ENCODE results near the gene CHD1.

Gene CHD1

DNA sequence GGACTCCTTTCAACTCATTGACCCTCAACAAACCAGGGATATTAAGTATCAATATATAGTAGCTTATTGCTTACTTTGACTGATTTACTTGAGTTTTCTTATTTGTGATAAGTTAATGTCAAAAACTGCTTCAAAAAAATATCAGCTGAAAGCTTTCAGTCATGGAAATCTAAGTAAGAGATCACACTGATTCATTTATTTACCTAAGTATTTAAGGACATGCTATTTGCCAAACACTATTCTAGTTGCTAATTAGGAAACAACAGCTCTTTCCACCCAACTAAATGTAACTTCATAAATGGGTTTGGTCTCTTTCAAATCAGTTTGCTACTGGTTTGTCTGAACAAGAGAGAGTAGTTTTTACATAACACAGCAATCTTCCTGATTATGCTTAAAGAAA, 48.2 kb downstream of the CHD1 start:
- Histone ChIP-seq H3K27ac (ENCODE audit: low read length) (no peak overlapping the region), H3K36me3 (ENCODE audit: control insufficient read depth in 1 of 2, insufficient read depth in 2 of 2, low read length in 2 of 2) (peaks cover 52 to 69% of the 10 kb centered on the region in 2 donors), H3K9me3 (ENCODE audit: control insufficient read depth in 1 of 2, low read length in 2 of 2) (no peaks in the 10 kb centered on the region), H3K4me3 (ENCODE audit: low read depth in 1 of 2, low read length in 2 of 2) (no peak overlapping the region), H3K27me3 (ENCODE audit: low read depth, low read length) (no peaks in the 10 kb centered on the region), H3K4me1 (ENCODE audit: control insufficient read depth in 1 of 2, insufficient read depth in 2 of 2, low read length in 2 of 2) (no peaks in the 10 kb centered on the region)

DNA sequence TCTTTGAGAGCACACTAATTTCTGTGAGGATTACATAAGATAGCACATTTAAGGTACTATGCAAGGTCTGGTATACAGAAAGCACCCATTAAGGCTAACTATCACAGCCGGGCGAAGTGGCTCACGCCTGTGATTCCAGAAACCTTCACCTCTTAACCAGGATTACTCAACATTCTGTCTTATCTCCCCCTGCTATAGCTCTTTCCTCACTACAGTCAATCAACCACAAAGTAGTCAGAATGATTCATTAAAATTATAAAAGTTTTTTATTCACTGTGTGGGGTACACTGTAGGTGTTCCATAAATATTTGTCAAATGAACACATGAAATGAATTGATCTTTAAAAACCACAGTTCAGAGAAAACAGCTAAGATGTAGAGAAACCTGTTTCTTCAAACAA, 48.7 kb downstream of the CHD1 start:
- H3K27me3 ChIP-seq (ENCODE audit: low read depth, low read length) = no peaks in the 10 kb centered on the region
- peaks cover 50 to 68% of the 10 kb centered on the region in 2 donors for H3K36me3 ChIP-seq (ENCODE audit: control insufficient read depth in 1 of 2, insufficient read depth in 2 of 2, low read length in 2 of 2)
- H3K27ac ChIP-seq (ENCODE audit: low read length) = no peak overlapping the region
- no peak overlapping the region for H3K4me3 ChIP-seq (ENCODE audit: low read depth in 1 of 2, low read length in 2 of 2)
- no peaks in the 10 kb centered on the region for H3K9me3 ChIP-seq (ENCODE audit: control insufficient read depth in 1 of 2, low read length in 2 of 2)
- H3K4me1 ChIP-seq (ENCODE audit: control insufficient read depth in 1 of 2, insufficient read depth in 2 of 2, low read length in 2 of 2) = no peaks in the 10 kb centered on the region

DNA sequence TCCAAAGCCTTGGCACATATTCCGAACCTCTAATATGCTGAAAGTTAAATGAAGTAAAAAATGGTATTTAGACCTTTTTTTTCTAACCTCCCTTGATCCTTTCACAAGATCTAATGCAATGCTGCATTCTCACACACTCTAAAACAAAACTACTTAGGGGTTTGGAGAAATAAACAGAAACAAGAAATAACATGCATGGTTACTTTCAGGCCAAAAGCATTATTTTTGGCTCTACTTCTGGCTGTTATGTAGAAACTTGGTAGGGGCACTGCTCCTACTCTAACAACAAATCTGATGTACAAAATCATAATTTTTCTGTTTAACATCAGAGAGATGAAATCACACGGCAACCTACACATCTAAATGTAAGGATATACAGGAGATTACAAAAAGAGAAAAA, 51.2 kb downstream of the CHD1 start:
- no peak overlapping the region for H3K27ac ChIP-seq (ENCODE audit: low read length)
- H3K4me1 ChIP-seq (ENCODE audit: control insufficient read depth in 1 of 2, insufficient read depth in 2 of 2, low read length in 2 of 2) = no peaks in the 10 kb centered on the region
- no peaks in the 10 kb centered on the region for H3K9me3 ChIP-seq (ENCODE audit: control insufficient read depth in 1 of 2, low read length in 2 of 2)
- H3K36me3 ChIP-seq (ENCODE audit: control insufficient read depth in 1 of 2, insufficient read depth in 2 of 2, low read length in 2 of 2) = peaks cover 51 to 74% of the 10 kb centered on the region in 2 donors
- no peak overlapping the region for H3K4me3 ChIP-seq (ENCODE audit: low read depth in 1 of 2, low read length in 2 of 2)
- H3K27me3 ChIP-seq (ENCODE audit: low read depth, low read length) = no peaks in the 10 kb centered on the region

DNA sequence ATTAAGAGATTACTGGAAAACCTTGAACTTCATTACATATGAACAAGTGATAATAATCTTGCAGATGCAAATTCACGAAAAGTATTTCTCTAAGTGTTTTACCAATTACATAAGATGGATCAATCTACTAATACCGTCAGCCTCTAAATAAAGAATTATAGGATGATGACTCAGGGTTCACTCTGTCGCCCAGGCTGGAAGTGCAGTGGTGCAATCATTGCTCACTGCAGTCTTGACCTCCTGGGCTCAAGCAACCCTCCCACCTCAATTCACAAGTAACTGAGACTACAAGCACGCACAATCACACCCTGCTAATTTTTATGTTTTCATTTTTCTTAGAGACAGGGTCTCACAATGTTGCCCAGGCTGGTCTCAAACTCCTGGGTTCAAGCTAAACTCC, 56.1 kb downstream of the CHD1 start:
- no peak overlapping the region for H3K27ac ChIP-seq (ENCODE audit: low read length)
- H3K36me3 ChIP-seq (ENCODE audit: control insufficient read depth in 1 of 2, insufficient read depth in 2 of 2, low read length in 2 of 2) = peaks cover 35 to 60% of the 10 kb centered on the region in 2 donors
- H3K4me1 ChIP-seq (ENCODE audit: control insufficient read depth in 1 of 2, insufficient read depth in 2 of 2, low read length in 2 of 2) = peaks cover 0 to 8% of the 10 kb centered on the region in 2 donors
- H3K9me3 ChIP-seq (ENCODE audit: control insufficient read depth in 1 of 2, low read length in 2 of 2) = no peaks in the 10 kb centered on the region
- no peaks in the 10 kb centered on the region for H3K27me3 ChIP-seq (ENCODE audit: low read depth, low read length)
- H3K4me3 ChIP-seq (ENCODE audit: low read depth in 1 of 2, low read length in 2 of 2) = no peak overlapping the region

DNA sequence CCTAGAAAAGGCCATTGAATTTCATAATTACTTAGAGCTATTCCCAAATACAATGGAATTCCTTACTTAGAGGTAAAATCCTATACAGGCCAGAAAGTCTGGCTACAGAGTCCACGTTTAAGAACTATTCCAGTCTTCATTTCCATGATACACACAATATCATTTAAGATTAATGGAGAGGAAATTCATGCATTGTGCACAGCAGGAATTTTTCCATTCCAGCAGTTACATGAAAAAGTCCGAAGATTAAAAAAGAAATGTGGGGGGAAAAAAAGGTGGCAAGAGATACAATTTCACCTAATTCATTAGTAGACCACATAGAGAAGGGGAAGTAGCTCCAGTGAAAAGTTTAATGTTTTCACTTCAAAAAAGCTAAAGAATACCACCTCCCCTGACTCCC, 63.1 kb downstream of the CHD1 start:
- no peak overlapping the region for H3K4me3 ChIP-seq (ENCODE audit: low read depth in 1 of 2, low read length in 2 of 2)
- no peaks in the 10 kb centered on the region for H3K9me3 ChIP-seq (ENCODE audit: control insufficient read depth in 1 of 2, low read length in 2 of 2)
- no peak overlapping the region for H3K27ac ChIP-seq (ENCODE audit: low read length)
- peaks cover 0 to 8% of the 10 kb centered on the region in 2 donors for H3K4me1 ChIP-seq (ENCODE audit: control insufficient read depth in 1 of 2, insufficient read depth in 2 of 2, low read length in 2 of 2)
- H3K36me3 ChIP-seq (ENCODE audit: control insufficient read depth in 1 of 2, insufficient read depth in 2 of 2, low read length in 2 of 2) = peaks cover 25 to 51% of the 10 kb centered on the region in 2 donors
- no peaks in the 10 kb centered on the region for H3K27me3 ChIP-seq (ENCODE audit: low read depth, low read length)

DNA sequence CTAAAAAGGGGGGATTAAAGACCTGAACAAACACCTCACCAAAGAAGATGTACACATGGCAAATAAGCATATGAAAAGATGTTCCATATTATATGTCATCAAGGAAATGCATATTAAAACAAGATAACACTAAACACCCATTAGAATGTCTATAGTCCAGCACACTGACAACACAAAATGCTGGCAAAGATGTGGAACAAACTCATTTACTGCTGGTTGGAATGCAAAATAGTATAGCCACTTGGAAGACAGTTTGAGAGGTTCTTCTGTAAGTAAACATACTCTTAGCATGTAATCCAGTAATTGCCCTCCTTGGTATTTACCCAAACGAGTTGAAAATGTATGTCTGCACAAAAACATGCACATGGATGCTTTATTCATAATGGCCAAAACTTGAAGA, 81.8 kb downstream of the CHD1 start:
- no peak overlapping the region for H3K27ac ChIP-seq (ENCODE audit: low read length)
- no peaks in the 10 kb centered on the region for H3K27me3 ChIP-seq (ENCODE audit: low read depth, low read length)
- H3K36me3 ChIP-seq (ENCODE audit: control insufficient read depth in 1 of 2, insufficient read depth in 2 of 2, low read length in 2 of 2) = no peaks in the 10 kb centered on the region
- H3K4me3 ChIP-seq (ENCODE audit: low read depth in 1 of 2, low read length in 2 of 2) = no peak overlapping the region
- no peaks in the 10 kb centered on the region for H3K4me1 ChIP-seq (ENCODE audit: control insufficient read depth in 1 of 2, insufficient read depth in 2 of 2, low read length in 2 of 2)
- H3K9me3 ChIP-seq (ENCODE audit: control insufficient read depth in 1 of 2, low read length in 2 of 2) = peaks cover 0 to 5% of the 10 kb centered on the region in 2 donors

DNA sequence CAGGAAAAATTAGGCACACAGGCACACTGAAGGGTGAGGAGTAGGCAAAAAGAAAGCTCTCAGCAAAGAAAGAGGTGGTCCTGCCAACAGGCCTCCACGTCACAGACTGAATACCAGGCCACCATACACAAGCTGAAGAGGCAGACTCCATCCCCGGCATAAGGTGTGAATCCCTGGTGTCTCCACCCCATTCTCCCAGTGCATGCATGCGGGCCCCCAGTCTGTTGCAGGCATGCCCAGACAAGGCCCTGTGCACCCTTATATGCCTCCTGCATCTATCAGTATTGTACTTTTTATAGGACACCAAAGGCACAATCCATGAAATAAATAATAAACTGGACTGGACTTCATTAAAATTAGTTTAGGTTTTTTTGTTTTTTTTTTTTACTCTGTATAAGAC, 82.3 kb downstream of the CHD1 start:
- no peaks in the 10 kb centered on the region for H3K27me3 ChIP-seq (ENCODE audit: low read depth, low read length)
- no peaks in the 10 kb centered on the region for H3K4me1 ChIP-seq (ENCODE audit: control insufficient read depth in 1 of 2, insufficient read depth in 2 of 2, low read length in 2 of 2)
- H3K36me3 ChIP-seq (ENCODE audit: control insufficient read depth in 1 of 2, insufficient read depth in 2 of 2, low read length in 2 of 2) = no peaks in the 10 kb centered on the region
- H3K27ac ChIP-seq (ENCODE audit: low read length) = no peak overlapping the region
- H3K9me3 ChIP-seq (ENCODE audit: control insufficient read depth in 1 of 2, low read length in 2 of 2) = peaks cover 0 to 5% of the 10 kb centered on the region in 2 donors
- H3K4me3 ChIP-seq (ENCODE audit: low read depth in 1 of 2, low read length in 2 of 2) = no peak overlapping the region

DNA sequence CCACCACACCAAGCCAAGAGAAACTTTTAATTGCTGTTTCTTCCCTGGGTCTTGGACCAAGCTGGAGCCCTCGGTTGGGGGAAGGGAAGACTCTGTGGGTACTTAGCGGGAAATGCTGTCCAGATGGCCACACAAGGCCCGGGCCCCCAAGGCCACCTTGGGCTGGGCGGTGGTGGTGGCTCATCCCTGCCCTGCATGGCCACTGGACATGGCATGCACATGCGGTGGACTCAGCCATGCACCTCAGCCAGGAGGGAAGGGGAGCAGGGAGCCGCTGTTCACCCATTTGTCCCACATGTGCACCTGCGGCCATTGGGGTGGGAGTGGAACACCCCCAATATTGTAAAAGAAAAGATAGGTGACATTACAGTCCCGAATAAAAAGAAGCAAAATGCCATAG, 82.9 kb downstream of the CHD1 start:
- no peaks in the 10 kb centered on the region for H3K36me3 ChIP-seq (ENCODE audit: control insufficient read depth in 1 of 2, insufficient read depth in 2 of 2, low read length in 2 of 2)
- H3K27ac ChIP-seq (ENCODE audit: low read length) = no peak overlapping the region
- no peak overlapping the region for H3K4me3 ChIP-seq (ENCODE audit: low read depth in 1 of 2, low read length in 2 of 2)
- no peaks in the 10 kb centered on the region for H3K4me1 ChIP-seq (ENCODE audit: control insufficient read depth in 1 of 2, insufficient read depth in 2 of 2, low read length in 2 of 2)
- peaks cover 0 to 5% of the 10 kb centered on the region in 2 donors for H3K9me3 ChIP-seq (ENCODE audit: control insufficient read depth in 1 of 2, low read length in 2 of 2)
- H3K27me3 ChIP-seq (ENCODE audit: low read depth, low read length) = no peaks in the 10 kb centered on the region

DNA sequence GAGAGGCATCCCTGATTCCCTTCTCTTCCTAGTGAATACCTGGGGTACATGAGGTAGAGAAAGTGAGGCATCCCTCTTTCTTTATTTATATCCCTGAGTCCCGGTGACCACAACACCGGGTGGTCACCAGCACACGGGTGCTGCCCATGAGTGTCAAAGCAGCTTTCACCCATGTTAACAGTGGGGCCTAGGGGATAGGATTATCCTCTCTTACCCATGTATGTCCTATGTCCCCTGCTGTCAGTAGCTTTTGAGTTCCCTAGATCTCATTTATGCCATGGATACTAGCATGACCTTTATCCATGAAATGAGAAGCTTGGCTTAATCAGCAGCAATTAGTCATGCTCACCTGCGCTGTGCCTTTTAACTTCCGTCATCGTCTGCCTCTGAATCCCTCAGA, 83.9 kb downstream of the CHD1 start:
- no peak overlapping the region for H3K27ac ChIP-seq (ENCODE audit: low read length)
- H3K4me3 ChIP-seq (ENCODE audit: low read depth in 1 of 2, low read length in 2 of 2) = no peak overlapping the region
- no peaks in the 10 kb centered on the region for H3K4me1 ChIP-seq (ENCODE audit: control insufficient read depth in 1 of 2, insufficient read depth in 2 of 2, low read length in 2 of 2)
- H3K27me3 ChIP-seq (ENCODE audit: low read depth, low read length) = no peaks in the 10 kb centered on the region
- H3K36me3 ChIP-seq (ENCODE audit: control insufficient read depth in 1 of 2, insufficient read depth in 2 of 2, low read length in 2 of 2) = no peaks in the 10 kb centered on the region
- H3K9me3 ChIP-seq (ENCODE audit: control insufficient read depth in 1 of 2, low read length in 2 of 2) = peaks cover 0 to 5% of the 10 kb centered on the region in 2 donors

DNA sequence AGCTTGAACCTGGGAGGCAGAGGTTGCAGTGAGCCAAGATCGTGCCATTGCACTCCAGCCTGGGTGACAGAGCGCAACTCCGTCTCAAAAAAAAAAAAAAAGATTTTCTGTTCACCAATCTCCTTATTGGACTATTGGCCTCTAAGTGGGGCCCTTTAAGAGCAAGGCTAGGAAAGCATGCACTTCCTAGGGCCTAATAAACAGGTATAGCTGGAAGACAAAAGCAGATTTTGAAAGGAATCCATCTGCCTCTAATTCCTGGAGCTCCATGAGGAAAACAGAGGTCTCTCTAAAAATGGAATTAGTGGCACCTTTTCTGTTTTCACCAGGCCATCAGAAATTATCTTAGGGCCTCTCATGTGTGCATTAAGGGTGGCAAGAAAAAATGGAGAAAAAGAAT, 85.3 kb downstream of the CHD1 start:
- peaks cover 0 to 5% of the 10 kb centered on the region in 2 donors for H3K9me3 ChIP-seq (ENCODE audit: control insufficient read depth in 1 of 2, low read length in 2 of 2)
- no peaks in the 10 kb centered on the region for H3K36me3 ChIP-seq (ENCODE audit: control insufficient read depth in 1 of 2, insufficient read depth in 2 of 2, low read length in 2 of 2)
- no peak overlapping the region for H3K27ac ChIP-seq (ENCODE audit: low read length)
- no peaks in the 10 kb centered on the region for H3K4me1 ChIP-seq (ENCODE audit: control insufficient read depth in 1 of 2, insufficient read depth in 2 of 2, low read length in 2 of 2)
- no peaks in the 10 kb centered on the region for H3K27me3 ChIP-seq (ENCODE audit: low read depth, low read length)
- no peak overlapping the region for H3K4me3 ChIP-seq (ENCODE audit: low read depth in 1 of 2, low read length in 2 of 2)

DNA sequence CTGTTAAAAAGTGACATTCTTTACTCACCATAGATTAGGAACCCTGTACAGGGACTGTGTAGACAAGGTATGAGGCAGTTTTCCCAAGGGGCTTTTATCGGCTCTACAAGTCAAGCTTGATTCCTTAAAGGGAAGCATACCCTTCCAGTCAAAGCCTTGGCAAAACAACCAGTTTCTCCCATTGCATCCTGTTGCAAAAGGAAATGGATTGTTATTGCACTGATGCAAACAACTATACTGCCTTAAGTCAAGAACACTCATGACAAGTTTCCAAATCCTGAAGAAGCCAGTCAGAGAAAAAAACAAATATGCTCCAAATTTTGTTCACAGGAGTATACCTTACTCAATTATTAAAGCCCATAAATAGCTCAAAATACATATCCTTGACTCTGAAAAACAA, 87.9 kb downstream of the CHD1 start:
- Histone ChIP-seq H3K4me1 (ENCODE audit: control insufficient read depth in 1 of 2, insufficient read depth in 2 of 2, low read length in 2 of 2) (no peaks in the 10 kb centered on the region), H3K36me3 (ENCODE audit: control insufficient read depth in 1 of 2, insufficient read depth in 2 of 2, low read length in 2 of 2) (no peaks in the 10 kb centered on the region), H3K9me3 (ENCODE audit: control insufficient read depth in 1 of 2, low read length in 2 of 2) (peaks cover 0 to 5% of the 10 kb centered on the region in 2 donors), H3K27me3 (ENCODE audit: low read depth, low read length) (no peaks in the 10 kb centered on the region), H3K27ac (ENCODE audit: low read length) (no peak overlapping the region), H3K4me3 (ENCODE audit: low read depth in 1 of 2, low read length in 2 of 2) (no peak overlapping the region)

DNA sequence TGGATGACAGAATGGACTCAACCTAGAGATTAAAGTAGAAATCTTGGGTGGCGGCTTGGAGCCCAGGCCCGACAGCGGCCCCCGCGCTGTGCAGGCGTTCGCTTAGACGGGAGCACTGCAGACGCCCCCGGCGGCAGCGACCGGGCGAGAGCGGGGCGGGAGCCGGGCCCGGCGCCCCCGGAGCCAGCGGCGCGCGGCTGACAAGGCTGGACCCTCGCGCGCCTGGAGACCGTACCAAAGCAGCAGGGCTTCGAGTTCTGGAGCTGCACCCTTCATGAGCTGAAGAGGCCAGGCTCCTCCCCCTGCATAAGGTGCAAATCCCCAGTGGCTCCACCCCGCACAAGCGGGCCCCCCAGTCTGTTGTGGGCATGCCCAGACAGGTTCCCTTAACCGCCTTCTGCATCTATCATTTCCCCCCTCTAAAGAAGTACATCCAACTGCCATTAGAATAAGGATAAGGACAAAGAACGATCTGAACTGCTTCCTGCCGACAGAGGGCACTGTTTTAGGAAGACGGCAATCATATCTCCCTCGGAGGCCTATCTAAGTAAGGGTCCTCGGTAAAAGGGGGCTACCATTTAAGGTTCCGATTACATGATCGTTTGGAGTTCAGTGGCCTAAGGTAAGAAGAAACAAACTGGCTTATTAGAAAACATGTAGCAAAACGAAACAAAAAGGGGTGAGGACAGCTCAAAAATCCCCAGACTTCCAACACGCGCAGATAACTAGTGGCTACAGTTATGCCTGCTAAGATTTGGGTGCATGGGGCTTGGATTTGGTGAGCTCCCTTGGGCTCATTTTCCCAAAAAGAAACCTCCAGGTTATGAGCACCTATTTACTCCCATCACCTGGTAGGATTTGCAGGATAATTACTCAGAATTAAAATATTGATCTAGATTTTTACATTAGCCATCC, 89.1 kb downstream of the CHD1 start:
- Histone ChIP-seq H3K9me3 (ENCODE audit: control insufficient read depth in 1 of 2, low read length in 2 of 2) (peaks cover 0 to 4% of the 10 kb centered on the region in 2 donors), H3K4me3 (ENCODE audit: low read depth in 1 of 2, low read length in 2 of 2) (peak overlapping the region in 1 of 2 donors; percentile 43)

More for the DNA sequence above, 89.1 kb downstream of the CHD1 start:
- no peak overlapping the region for H3K27ac ChIP-seq (ENCODE audit: low read length)
- H3K27me3 ChIP-seq (ENCODE audit: low read depth, low read length) = no peaks in the 10 kb centered on the region
- H3K4me1 ChIP-seq (ENCODE audit: control insufficient read depth in 1 of 2, insufficient read depth in 2 of 2, low read length in 2 of 2) = no peaks in the 10 kb centered on the region
- H3K36me3 ChIP-seq (ENCODE audit: control insufficient read depth in 1 of 2, insufficient read depth in 2 of 2, low read length in 2 of 2) = no peaks in the 10 kb centered on the region
